Activated CD4-positive, alpha-beta T cell treated with anti-CD3 and anti-CD28 coated beads for 36 hours (primary cell): ENCODE results near the gene TRDN. TPM values are rescaled to one million over a fixed set of nuclear protein-coding genes. Genes with fewer than 3 reads are reported as not detected.

Experiments
- ATAC-seq: fragments of 200-7000 bp; cut with Tn5 transposase; one replicate; pipeline ENCODE4 v1.10.0; 2021; ENCODE audit warnings: mild to moderate bottlenecking, moderate library complexity
- CTCF ChIA-PET: fragments of 350-600 bp; sonication (Branson Sonifier 250); formaldehyde crosslinking; loops from one replicate; lab custom pipeline; 2021; ENCODE audit warnings: antibody characterized with exemption; lab: Charles Lee
- POLR2A ChIA-PET: fragments of 350-600 bp; sonication (Branson Sonifier 250); formaldehyde crosslinking; loops from one replicate; lab custom pipeline; 2021; ENCODE audit warnings: antibody characterized with exemption, inconsistent platforms; lab: Charles Lee
- DNase-seq: peaks from one replicate; pipeline ENCODE4 v3.0.0-alpha.2; 2020
- H3K27ac Mint-ChIP-seq: one replicate; pipeline ENCODE4 v1.8.0; 2021; ENCODE audit warnings: mixed read lengths
- H3K27me3 Mint-ChIP-seq: one replicate; pipeline ENCODE4 v1.8.0; 2021; ENCODE audit warnings: mixed read lengths
- H3K36me3 Mint-ChIP-seq: one replicate; pipeline ENCODE4 v1.8.0; 2021; ENCODE audit warnings: low read depth, mixed read lengths
- H3K4me1 Mint-ChIP-seq: one replicate; pipeline ENCODE4 v1.8.0; 2021; ENCODE audit warnings: mixed read lengths
- H3K4me3 Mint-ChIP-seq: one replicate; pipeline ENCODE4 v1.8.0; 2021; ENCODE audit warnings: mild to moderate bottlenecking, moderate library complexity, mixed read lengths
- H3K9me3 Mint-ChIP-seq: one replicate; pipeline ENCODE4 v1.8.0; 2021; ENCODE audit warnings: low read depth, mixed read lengths
- intact Hi-C, 2 experiments: fragments of 100-400 bp; cut with DNase I in 1 of 2; cut with micrococcal nuclease in 1 of 2; formaldehyde crosslinking; loops; one replicate each; pipeline versions ENCODE4 v1.14.2 to v1.15.1; 2022 to 2024; cut with DNase I, micrococcal nuclease
- total RNA-seq, 2 experiments: library from RNA; stranded (reverse); gene quantifications; one replicate each; pipeline ENCODE4 v1.2.3, GENCODE V29; 2021

Gene TRDN
- total RNA-seq, 2 experiments from 2014 or later = not detected

DNA sequence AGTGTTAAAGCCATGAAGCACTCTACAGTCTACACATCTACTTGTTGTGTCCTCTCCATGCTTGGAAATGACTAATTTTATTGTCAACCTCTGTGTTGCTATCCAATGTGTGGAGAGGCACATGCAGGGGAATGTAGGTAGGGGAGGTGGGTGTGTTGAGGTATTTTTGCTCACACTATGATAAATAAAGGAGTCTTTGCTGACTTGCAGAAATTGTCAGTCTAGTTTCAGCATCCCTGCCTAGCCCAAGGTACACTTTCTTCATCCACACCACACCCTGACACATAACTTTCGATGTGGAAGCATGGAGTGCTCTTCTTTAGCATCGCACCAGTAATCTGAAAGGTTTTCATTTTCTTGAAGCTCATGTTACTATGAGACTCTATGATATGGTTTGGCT, 264.0 kb downstream of the TRDN start:
- Mint-ChIP-seq H3K27me3 (no peaks in the 10 kb centered on the region), H3K36me3 (no peaks in the 10 kb centered on the region), H3K27ac (no peak overlapping the region), H3K9me3 (no peaks in the 10 kb centered on the region), H3K4me3 (no peak overlapping the region), H3K4me1 (no peaks in the 10 kb centered on the region)
- ChIA-PET POLR2A (no interaction called here), CTCF (no interaction called here)
- ATAC-seq = no peak
- DNase-seq = no peak
- intact Hi-C loops = no loop called here

DNA sequence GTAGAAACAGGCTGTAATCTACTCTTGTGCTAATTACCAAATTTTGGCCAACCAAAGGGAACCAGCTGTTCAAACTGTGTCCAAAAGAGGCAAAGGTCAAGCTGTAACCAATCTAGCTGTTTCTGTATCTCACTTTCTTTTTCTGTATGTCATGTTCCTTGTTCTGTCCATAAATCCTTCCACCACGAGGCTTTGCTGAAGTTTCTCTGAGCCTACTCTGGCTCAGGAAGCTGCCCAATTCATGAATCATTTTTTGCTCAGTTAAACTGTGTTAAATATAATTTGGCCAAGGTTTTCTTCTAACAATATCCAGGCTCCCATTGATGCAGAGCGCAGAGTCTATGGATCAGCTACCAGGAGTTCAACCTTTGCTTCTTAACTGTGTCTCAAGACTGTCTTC, 272.8 kb downstream of the TRDN start:
- no peak for ATAC-seq
- H3K36me3 Mint-ChIP-seq = no peaks in the 10 kb centered on the region
- ChIA-PET CTCF (interaction anchor here (0.6 kb wide), 1 partner anchor 100 kb away, joined by 3 read pairs; no protein-coding TSS in a partner anchor), POLR2A (no interaction called here)
- no peaks in the 10 kb centered on the region for H3K4me1 Mint-ChIP-seq
- DNase-seq = no peak
- H3K27me3 Mint-ChIP-seq = no peaks in the 10 kb centered on the region
- H3K9me3 Mint-ChIP-seq = peaks cover 2% of the 10 kb centered on the region
- H3K4me3 Mint-ChIP-seq = no peak overlapping the region
- no peak overlapping the region for H3K27ac Mint-ChIP-seq
- intact Hi-C loops = no loop called here

DNA sequence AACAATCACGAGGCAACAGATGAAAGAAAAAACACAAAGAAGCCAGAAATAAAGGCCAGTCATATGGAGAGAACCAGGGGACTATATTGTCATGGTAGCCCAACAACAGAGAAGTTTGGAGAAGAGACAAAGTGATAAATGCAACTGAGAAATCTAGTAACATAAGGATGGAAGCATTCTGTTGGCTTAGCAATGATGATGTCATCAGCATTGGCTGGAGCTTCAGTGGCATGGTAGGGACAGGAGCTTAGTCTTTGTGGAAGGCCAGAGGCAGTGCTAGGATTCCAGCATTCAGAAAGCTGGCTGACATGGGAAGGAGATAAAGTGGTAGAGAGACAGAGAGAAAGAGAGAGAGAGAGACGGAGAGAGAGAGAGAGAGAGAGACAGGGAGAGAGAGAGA, 276.4 kb downstream of the TRDN start:
- no peak overlapping the region for H3K4me3 Mint-ChIP-seq
- ATAC-seq = no peak

DNA sequence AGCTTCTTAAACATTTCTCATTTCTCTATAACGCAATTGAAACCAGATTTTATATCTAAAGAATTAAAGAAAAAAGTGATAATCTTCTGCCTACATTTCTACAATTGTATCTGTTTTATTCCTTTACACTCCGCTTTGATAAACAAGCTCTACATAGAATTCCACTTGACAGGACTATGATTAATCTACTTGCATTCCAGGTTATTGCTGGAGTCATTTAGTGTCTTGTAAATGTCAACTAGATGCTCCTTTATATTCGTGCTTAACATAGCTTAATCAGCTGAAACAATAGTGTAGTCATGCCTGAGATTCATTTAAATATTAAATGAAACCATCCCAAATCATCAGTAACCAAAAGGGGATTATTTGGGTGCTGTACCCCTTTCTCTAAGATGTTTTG, 284.0 kb downstream of the TRDN start:
- POLR2A ChIA-PET = no interaction called here
- Mint-ChIP-seq H3K9me3 (no peaks in the 10 kb centered on the region), H3K4me1 (no peaks in the 10 kb centered on the region), H3K36me3 (no peaks in the 10 kb centered on the region), H3K4me3 (no peak overlapping the region), H3K27ac (no peak overlapping the region), H3K27me3 (no peaks in the 10 kb centered on the region)
- CTCF ChIA-PET = no interaction called here
- no peak for DNase-seq
- intact Hi-C loops = no loop called here
- ATAC-seq = no peak

More for the DNA sequence above, 276.4 kb downstream of the TRDN start:
- CTCF ChIA-PET = no interaction called here
- Mint-ChIP-seq H3K27me3 (no peaks in the 10 kb centered on the region), H3K4me1 (no peaks in the 10 kb centered on the region), H3K27ac (no peak overlapping the region), H3K36me3 (no peaks in the 10 kb centered on the region), H3K9me3 (peaks cover 4% of the 10 kb centered on the region)
- no peak for DNase-seq
- intact Hi-C loops = no loop called here
- POLR2A ChIA-PET = no interaction called here

DNA sequence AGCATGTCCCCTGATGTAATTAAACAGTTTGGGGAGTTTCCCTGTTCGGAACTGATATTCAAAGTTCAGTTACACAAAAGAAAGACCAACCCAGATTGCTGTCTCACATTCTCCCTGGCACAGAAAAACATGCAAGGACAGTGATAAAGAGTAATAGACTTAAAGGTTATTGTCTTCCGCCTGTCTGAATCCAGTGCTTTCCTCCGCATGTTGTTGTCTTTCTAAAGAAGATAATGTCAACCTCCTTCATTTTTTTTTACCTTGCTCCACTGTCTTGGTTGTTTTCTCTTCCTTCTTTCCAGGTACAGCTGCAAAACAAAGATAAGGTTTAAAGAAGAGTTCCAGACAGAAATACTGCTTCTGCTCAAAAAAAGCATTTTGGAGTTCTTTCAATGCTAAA, 284.5 kb downstream of the TRDN start:
- Mint-ChIP-seq H3K4me1 (no peaks in the 10 kb centered on the region), H3K27ac (no peak overlapping the region), H3K9me3 (no peaks in the 10 kb centered on the region), H3K27me3 (no peaks in the 10 kb centered on the region), H3K4me3 (no peak overlapping the region), H3K36me3 (no peaks in the 10 kb centered on the region)
- ATAC-seq (no peak), DNase-seq (no peak)
- ChIA-PET POLR2A (no interaction called here), CTCF (no interaction called here)
- intact Hi-C loops = no loop called here

DNA sequence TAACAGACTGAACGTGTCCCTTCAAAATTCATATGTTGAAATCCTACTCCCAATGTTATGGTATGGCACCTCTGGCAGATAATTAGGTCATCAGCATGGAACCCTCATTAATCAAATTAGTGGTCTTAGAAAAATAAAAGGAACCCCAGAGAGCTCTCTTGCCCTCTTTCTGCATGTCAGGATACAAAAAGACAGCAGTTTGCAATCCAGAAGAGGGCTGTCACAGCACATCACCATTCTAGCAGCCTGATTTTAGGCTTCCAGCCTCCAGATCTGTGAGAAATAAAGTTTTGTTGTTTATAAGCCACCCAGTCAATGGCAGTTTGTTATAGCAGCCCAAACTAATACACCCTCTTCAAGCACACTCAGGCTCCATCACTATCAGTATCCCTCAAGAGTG, 292.9 kb downstream of the TRDN start:
- Mint-ChIP-seq H3K9me3 (no peaks in the 10 kb centered on the region), H3K36me3 (no peaks in the 10 kb centered on the region), H3K27me3 (no peaks in the 10 kb centered on the region), H3K4me1 (no peaks in the 10 kb centered on the region), H3K27ac (no peak overlapping the region), H3K4me3 (no peak overlapping the region)
- POLR2A ChIA-PET = no interaction called here
- DNase-seq = no peak
- intact Hi-C loops = no loop called here
- CTCF ChIA-PET = no interaction called here
- no peak for ATAC-seq

GRCh38 chr6:123338394-123338793, 298.4 kb downstream of the TRDN start:
- ATAC-seq (no peak), DNase-seq (no peak)
- no peaks in the 10 kb centered on the region for H3K36me3 Mint-ChIP-seq
- no peak overlapping the region for H3K4me3 Mint-ChIP-seq
- no peaks in the 10 kb centered on the region for H3K27me3 Mint-ChIP-seq
- ChIA-PET CTCF (no interaction called here), POLR2A (no interaction called here)
- intact Hi-C loops = no loop called here
- no peaks in the 10 kb centered on the region for H3K4me1 Mint-ChIP-seq
- H3K9me3 Mint-ChIP-seq = no peaks in the 10 kb centered on the region
- H3K27ac Mint-ChIP-seq = no peak overlapping the region

GRCh38 chr6:123333000-123333756, 303.6 kb downstream of the TRDN start:
- POLR2A ChIA-PET = no interaction called here
- H3K4me1 Mint-ChIP-seq = no peaks in the 10 kb centered on the region

GRCh38 chr6:123332070-123332469, 304.7 kb downstream of the TRDN start:
- CTCF ChIA-PET = no interaction called here
- Mint-ChIP-seq H3K27me3 (no peaks in the 10 kb centered on the region), H3K4me3 (no peak overlapping the region), H3K27ac (no peak overlapping the region), H3K9me3 (no peaks in the 10 kb centered on the region), H3K4me1 (no peaks in the 10 kb centered on the region), H3K36me3 (no peaks in the 10 kb centered on the region)
- ATAC-seq (no peak), DNase-seq (no peak)
- intact Hi-C loops = no loop called here
- POLR2A ChIA-PET = no interaction called here

More at GRCh38 chr6:123333000-123333756, 303.6 kb downstream of the TRDN start:
- Mint-ChIP-seq H3K27ac (no peak overlapping the region), H3K36me3 (no peaks in the 10 kb centered on the region), H3K4me3 (no peak overlapping the region), H3K9me3 (no peaks in the 10 kb centered on the region), H3K27me3 (no peaks in the 10 kb centered on the region)
- intact Hi-C loops = no loop called here
- CTCF ChIA-PET = no interaction called here
- ATAC-seq (no peak), DNase-seq (no peak)

DNA sequence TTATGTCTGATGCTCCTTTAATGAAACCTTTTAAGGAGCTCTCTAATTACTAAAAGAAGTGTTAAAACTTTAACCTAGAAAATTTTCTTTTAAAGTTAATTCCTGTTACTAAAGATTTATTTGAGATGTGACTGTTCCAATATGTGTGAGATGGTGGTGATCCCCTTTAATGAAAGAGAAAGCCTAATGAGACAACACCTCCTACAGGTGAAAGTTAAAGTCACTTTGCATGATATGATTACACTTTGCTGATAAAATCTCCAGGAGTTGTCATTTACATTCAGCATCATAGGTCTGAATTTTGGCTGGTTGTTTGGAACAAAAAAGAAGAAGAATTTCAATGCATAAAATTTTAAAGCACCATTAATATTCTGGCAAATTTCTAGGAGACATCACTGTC, 307.4 kb downstream of the TRDN start:
- no peak overlapping the region for H3K27ac Mint-ChIP-seq
- no peaks in the 10 kb centered on the region for H3K4me1 Mint-ChIP-seq
- ATAC-seq (no peak), DNase-seq (no peak)
- no peaks in the 10 kb centered on the region for H3K36me3 Mint-ChIP-seq
- CTCF ChIA-PET = no interaction called here
- intact Hi-C loops = no loop called here
- no peaks in the 10 kb centered on the region for H3K9me3 Mint-ChIP-seq
- H3K27me3 Mint-ChIP-seq = no peaks in the 10 kb centered on the region
- no peak overlapping the region for H3K4me3 Mint-ChIP-seq
- POLR2A ChIA-PET = no interaction called here

DNA sequence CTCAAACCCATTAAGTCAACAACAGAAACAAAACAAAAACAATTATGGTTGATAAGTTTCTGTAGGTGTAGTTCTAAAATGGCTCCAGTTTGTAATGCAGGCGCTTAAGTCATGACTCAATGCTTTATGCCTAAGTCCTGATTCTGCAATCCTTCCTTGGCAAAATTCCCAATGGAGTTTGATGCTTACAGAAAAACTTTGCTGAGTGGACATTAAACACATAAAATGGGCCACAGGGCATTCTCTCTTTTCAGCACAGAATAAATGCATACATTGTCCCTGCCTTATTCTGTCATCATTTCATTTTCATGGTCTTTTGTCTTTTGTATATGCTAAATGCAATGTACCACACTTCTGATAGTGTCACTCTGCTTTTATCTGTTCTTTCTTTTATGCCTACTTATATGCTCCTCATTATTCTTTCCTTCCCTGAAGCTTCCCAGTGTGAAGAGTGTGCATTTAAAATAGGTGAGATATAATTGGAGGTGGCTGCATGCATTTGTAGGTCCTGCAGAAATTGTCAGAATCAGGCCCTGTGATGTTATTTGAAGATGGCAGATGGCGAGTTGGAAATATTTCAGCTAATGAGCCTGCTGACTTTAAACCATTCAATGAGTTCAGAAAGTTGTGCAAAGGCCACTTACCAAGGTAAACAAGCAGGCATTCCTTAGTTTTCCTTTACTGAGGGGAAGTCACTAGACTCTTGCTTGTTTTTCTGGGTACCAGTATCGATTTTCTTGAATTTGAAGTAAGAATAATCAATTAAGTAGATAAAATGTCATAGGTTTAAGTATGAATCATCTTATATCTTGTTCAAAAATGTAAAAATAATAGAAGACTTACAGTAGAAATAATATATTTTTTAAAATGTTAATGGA, 313.1 kb downstream of the TRDN start:
- H3K36me3 Mint-ChIP-seq = no peaks in the 10 kb centered on the region
- ChIA-PET POLR2A (no interaction called here), CTCF (no interaction called here)
- H3K9me3 Mint-ChIP-seq = no peaks in the 10 kb centered on the region
- DNase-seq (no peak), ATAC-seq (no peak)
- no peak overlapping the region for H3K27ac Mint-ChIP-seq
- H3K4me1 Mint-ChIP-seq = no peaks in the 10 kb centered on the region
- no peak overlapping the region for H3K4me3 Mint-ChIP-seq
- H3K27me3 Mint-ChIP-seq = peaks cover 3% of the 10 kb centered on the region
- intact Hi-C loops = no loop called here

GRCh38 chr6:123321020-123321419, 315.7 kb downstream of the TRDN start:
- POLR2A ChIA-PET = no interaction called here

More at GRCh38 chr6:123321020-123321419, 315.7 kb downstream of the TRDN start:
- ATAC-seq = no peak
- Mint-ChIP-seq H3K9me3 (no peaks in the 10 kb centered on the region), H3K36me3 (no peaks in the 10 kb centered on the region), H3K4me3 (no peak overlapping the region), H3K4me1 (no peaks in the 10 kb centered on the region), H3K27ac (no peak overlapping the region), H3K27me3 (peaks cover 3% of the 10 kb centered on the region)
- no peak for DNase-seq
- CTCF ChIA-PET = no interaction called here
- intact Hi-C loops = no loop called here
